ENCODE measurements around the gene SMARCD3.

DNA sequence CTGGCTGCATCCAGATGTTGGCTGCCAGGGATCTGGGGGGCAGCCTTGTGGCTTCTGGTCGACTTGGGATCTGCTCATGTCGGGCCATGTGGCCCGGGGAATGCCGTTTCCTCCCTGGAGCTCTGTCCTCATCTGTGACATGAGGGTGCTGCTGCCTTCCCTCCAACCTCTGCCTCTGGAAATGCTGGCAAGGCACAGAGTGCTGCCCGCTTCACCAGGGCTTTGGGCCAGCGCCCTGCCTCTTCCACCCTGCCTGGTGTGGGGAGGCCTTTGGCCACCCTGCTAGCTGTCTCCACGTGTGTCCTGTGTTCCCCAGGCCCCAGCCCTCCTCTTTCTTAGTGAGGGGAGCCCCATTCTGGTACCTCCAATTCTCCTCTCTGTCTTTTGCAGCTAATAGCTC is 5.8 kb upstream of the SMARCD3 start:
- no peak for TF ChIP-seq CTCF (IDR thresholded peaks at IDR 0.05)
- TF ChIP-seq POLR2A (IDR thresholded peaks at IDR 0.05) = no peak

Data from testis (tissue), 2 donors.